Trophoblast cell (in vitro differentiated cells and primary cell): Measurements from ENCODE around the gene ST3GAL2.

Experiments
- DNase-seq, 2 donors: peaks; one replicate each; pipeline ENCODE4 v3.0.0-alpha.2; 2016
- H2AFZ ChIP-seq: 2 replicates; pipeline ENCODE4 v1.6.1; 2013; ENCODE audit warnings: low read length, moderate library complexity, mild to moderate bottlenecking; ENCODE audit not compliant: insufficient read depth, poor library complexity
- H2AK5ac ChIP-seq: 2 replicates; pipeline ENCODE4 v1.6.1; 2013; ENCODE audit warnings: mild to moderate bottlenecking, low read length
- H2BK120ac ChIP-seq: 2 replicates; pipeline ENCODE4 v1.6.1; 2013; ENCODE audit warnings: low read length, mild to moderate bottlenecking, moderate library complexity; ENCODE audit not compliant: insufficient read depth, poor library complexity
- H2BK12ac ChIP-seq: 2 replicates; pipeline ENCODE4 v1.6.1; 2013; ENCODE audit warnings: mild to moderate bottlenecking, low read length, moderate library complexity
- H2BK5ac ChIP-seq: 2 replicates; pipeline ENCODE4 v1.6.1; 2013; ENCODE audit warnings: low read length, low read depth, moderate library complexity, mild to moderate bottlenecking; ENCODE audit not compliant: poor library complexity
- H3K14ac ChIP-seq: 2 replicates; pipeline ENCODE4 v1.6.1; 2013; ENCODE audit warnings: mild to moderate bottlenecking, low read length
- H3K18ac ChIP-seq: 2 replicates; pipeline ENCODE4 v1.6.1; 2013; ENCODE audit warnings: mild to moderate bottlenecking, low read length
- H3K23ac ChIP-seq: 2 replicates; pipeline ENCODE4 v1.6.1; 2013; ENCODE audit warnings: low read length
- H3K27ac ChIP-seq: 2 replicates; pipeline ENCODE4 v1.5.1; 2013; ENCODE audit warnings: low read depth, mild to moderate bottlenecking, inconsistent platforms, low read length, moderate library complexity
- H3K27me3 ChIP-seq: 2 replicates; pipeline ENCODE4 v1.6.1; 2013; ENCODE audit warnings: inconsistent platforms, mild to moderate bottlenecking, low read length, moderate library complexity; ENCODE audit not compliant: insufficient read depth
- H3K36me3 ChIP-seq, 2 experiments: 1 replicate in 1 of 2; 2 replicates in 1 of 2; pipeline ENCODE4 v1.6.1; 2013; ENCODE audit warnings: low read length in 2 of 2, mild to moderate bottlenecking in 2 of 2, moderate library complexity in 1 of 2; ENCODE audit not compliant: insufficient read depth in 2 of 2, control insufficient read depth in 1 of 2
- H3K4ac ChIP-seq: 2 replicates; pipeline ENCODE4 v1.6.1; 2013; ENCODE audit warnings: low read depth, mild to moderate bottlenecking, low read length, moderate library complexity
- H3K4me1 ChIP-seq, 2 experiments: 1 replicate in 1 of 2; 2 replicates in 1 of 2; pipeline ENCODE4 v1.6.1; 2013; ENCODE audit warnings: low read length in 2 of 2, mild to moderate bottlenecking in 2 of 2, moderate library complexity in 1 of 2; ENCODE audit not compliant: insufficient read depth in 2 of 2, control insufficient read depth in 1 of 2
- H3K4me2 ChIP-seq: 2 replicates; pipeline ENCODE4 v1.6.1; 2013; ENCODE audit warnings: inconsistent platforms, mild to moderate bottlenecking, low read length, moderate library complexity
- H3K4me3 ChIP-seq: 2 replicates; pipeline ENCODE4 v1.5.1; 2013; ENCODE audit warnings: mild to moderate bottlenecking, low read depth, low read length, inconsistent platforms
- H3K79me1 ChIP-seq: one replicate; pipeline ENCODE4 v1.6.1; 2013; ENCODE audit warnings: low read length
- H3K79me2 ChIP-seq: 2 replicates; pipeline ENCODE4 v1.6.1; 2013; ENCODE audit warnings: low read length, mild to moderate bottlenecking; ENCODE audit not compliant: control insufficient read depth, insufficient read depth, poor library complexity
- H3K9ac ChIP-seq: 2 replicates; pipeline ENCODE4 v1.6.1; 2013; ENCODE audit warnings: mild to moderate bottlenecking, low read length
- H3K9me3 ChIP-seq: 2 replicates; pipeline ENCODE4 v1.6.1; 2013; ENCODE audit warnings: low read depth, mild to moderate bottlenecking, control low read depth, inconsistent platforms, low read length; ENCODE audit not compliant: insufficient read depth
- H4K12ac ChIP-seq: 2 replicates; pipeline ENCODE4 v1.6.1; 2013; ENCODE audit warnings: low read depth, mild to moderate bottlenecking, low read length, moderate library complexity
- H4K8ac ChIP-seq: 2 replicates; pipeline ENCODE4 v1.6.1; 2013; ENCODE audit warnings: low read depth, mild to moderate bottlenecking, low read length, moderate library complexity
- H4K91ac ChIP-seq: one replicate; pipeline ENCODE4 v1.6.1; 2013; ENCODE audit warnings: low read depth, mild to moderate bottlenecking, low read length, moderate library complexity
- WGBS: extraction: QIAGEN DNeasy Blood & Tissue Kit; methylation state at CpG from one replicate; pipeline ENCODE4 v1.1.7; 2013; ENCODE audit warnings: missing lambda C conversion rate; ENCODE audit not compliant: insufficient read length, insufficient coverage; ENCODE audit errors: extremely low coverage; 5-methylcytosine and 5-hydroxymethylcytosine counted together

The ST3GAL2 gene

DNA sequence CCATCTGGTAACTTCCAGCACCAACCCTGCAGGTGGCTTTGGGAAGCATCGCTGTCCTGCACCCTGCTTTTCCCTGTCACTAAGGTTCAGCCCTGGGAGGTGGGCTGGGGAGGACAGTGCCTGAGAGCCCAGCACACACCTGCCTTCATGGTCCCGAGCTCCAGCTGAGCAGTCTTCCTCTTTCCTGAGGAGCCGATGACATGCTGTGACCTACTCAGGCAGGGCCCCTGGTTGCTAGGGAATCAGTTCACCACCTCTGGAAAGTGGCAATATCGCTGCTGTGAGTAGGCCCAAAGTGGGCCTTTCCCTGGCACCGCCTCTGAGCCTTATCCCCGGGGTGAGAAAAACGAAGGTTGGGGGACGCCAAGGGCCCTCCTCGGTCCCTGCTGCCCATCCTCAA lies 17.9 kb downstream of the ST3GAL2 start:
- no peak overlapping the region for H3K27ac ChIP-seq
- H4K8ac ChIP-seq = no peak overlapping the region

DNA sequence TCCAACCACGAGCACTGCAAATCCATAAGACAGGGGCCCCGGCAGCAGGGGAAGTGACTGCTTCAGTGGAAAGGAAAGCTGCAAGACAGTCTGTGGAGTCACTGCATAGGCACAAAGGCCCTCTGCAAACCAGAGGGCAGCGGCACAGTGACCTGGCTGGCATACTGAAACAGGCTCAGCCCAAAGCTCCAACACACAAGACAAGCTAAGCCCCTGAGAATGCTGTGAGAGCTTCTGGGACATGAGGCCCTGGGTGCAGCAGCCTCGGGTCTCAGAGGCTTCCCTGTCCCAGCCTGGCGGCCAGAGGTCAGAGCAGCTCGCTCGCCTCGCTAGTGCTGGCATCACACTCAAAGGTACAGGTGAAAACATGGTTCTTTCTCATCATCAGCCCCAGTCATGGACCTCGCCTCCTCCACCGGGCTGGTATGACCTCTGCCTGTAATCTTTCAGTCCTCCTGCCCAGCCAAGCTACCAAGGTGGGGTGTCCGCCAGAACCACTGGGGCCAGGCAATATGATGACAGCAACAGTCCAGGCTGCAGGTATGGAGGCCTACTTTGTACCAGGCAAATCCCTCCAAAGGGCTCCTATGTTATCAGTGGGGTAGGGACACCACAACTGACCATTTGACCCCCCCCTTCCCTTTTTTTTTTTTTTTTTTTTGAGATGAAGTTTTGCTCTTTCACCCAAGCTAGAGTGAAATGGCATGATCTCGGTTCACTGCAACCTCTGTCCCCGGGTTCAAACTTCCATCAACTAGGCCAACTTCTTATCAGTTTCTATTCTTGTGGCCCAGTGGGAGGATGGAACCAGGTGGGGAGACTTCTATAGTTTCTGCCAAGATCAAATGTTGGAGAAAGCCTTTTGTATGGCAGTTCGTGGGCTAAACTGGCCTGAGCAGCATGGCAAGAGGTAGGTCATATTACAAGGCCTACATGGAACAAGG lies 19.2 kb downstream of the ST3GAL2 start:
- H2BK5ac ChIP-seq = no peak overlapping the region
- H4K91ac ChIP-seq = no peak overlapping the region
- H3K4me2 ChIP-seq = no peak overlapping the region
- no peak overlapping the region for H2AFZ ChIP-seq
- H3K18ac ChIP-seq = no peak overlapping the region
- no peak overlapping the region for H3K23ac ChIP-seq
- WGBS = no CpG with 5 or more reads among the region's 14 CpGs
- no peaks in the 10 kb centered on the region for H3K27me3 ChIP-seq
- H3K36me3 ChIP-seq = peaks cover 12 to 18% of the 10 kb centered on the region in 2 experiments
- H3K27ac ChIP-seq = no peak overlapping the region
- H3K79me1 ChIP-seq = peaks cover 3% of the 10 kb centered on the region
- H2BK12ac ChIP-seq = no peak overlapping the region
- peaks cover 8% of the 10 kb centered on the region for H3K79me2 ChIP-seq
- no peak overlapping the region for H4K8ac ChIP-seq
- H2BK120ac ChIP-seq = no peak overlapping the region
- H2AK5ac ChIP-seq = no peak overlapping the region
- no peak overlapping the region for H3K4me3 ChIP-seq
- no peak overlapping the region for H3K9ac ChIP-seq
- no peaks in the 10 kb centered on the region for H3K9me3 ChIP-seq
- no peak overlapping the region for H4K12ac ChIP-seq
- peaks cover 32 to 36% of the 10 kb centered on the region in 2 experiments for H3K4me1 ChIP-seq
- no peak for DNase-seq
- no peak overlapping the region for H3K14ac ChIP-seq
- no peak overlapping the region for H3K4ac ChIP-seq

More for the DNA sequence above, 17.9 kb downstream of the ST3GAL2 start:
- Histone ChIP-seq H3K27me3 (no peaks in the 10 kb centered on the region), H3K79me2 (peaks cover 8% of the 10 kb centered on the region), H3K36me3 (peaks cover 17 to 24% of the 10 kb centered on the region in 2 experiments), H3K4ac (no peak overlapping the region), H4K91ac (no peak overlapping the region), H3K79me1 (peaks cover 3% of the 10 kb centered on the region), H4K12ac (no peak overlapping the region), H3K9ac (no peak overlapping the region), H3K4me2 (no peak overlapping the region), H3K4me1 (peaks cover 30 to 36% of the 10 kb centered on the region in 2 experiments), H2BK5ac (no peak overlapping the region), H3K23ac (peak overlapping the region; percentile 15), H3K18ac (no peak overlapping the region), H3K9me3 (no peaks in the 10 kb centered on the region), H2BK12ac (no peak overlapping the region), H2AK5ac (no peak overlapping the region), H3K14ac (no peak overlapping the region), H3K4me3 (no peak overlapping the region), H2BK120ac (no peak overlapping the region), H2AFZ (no peak overlapping the region)
- DNase-seq = no peak
- WGBS = no CpG with 5 or more reads among the region's 9 CpGs

DNA sequence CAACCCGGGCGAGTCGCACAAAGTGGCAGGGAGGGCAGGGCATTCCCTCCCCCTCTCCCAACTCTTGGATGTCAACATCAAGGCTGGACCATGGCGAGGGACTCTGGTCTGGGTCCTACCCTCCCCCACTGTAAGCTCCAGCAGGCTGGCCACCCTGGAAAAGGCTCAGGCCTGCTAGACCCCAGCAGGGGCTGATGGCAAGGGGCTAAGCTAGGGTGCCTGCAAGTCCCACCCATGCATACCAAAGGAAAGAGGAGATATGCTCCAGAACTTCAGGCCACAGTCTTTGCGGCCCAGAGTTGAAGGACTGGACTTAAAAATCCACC lies 19.9 kb downstream of the ST3GAL2 start:
- Histone ChIP-seq H2BK5ac (no peak overlapping the region), H3K4me3 (no peak overlapping the region), H3K9ac (no peak overlapping the region), H3K14ac (no peak overlapping the region), H2BK12ac (no peak overlapping the region), H4K12ac (no peak overlapping the region), H3K4me2 (no peak overlapping the region), H3K23ac (no peak overlapping the region), H2AFZ (no peak overlapping the region), H3K79me1 (peaks cover 3% of the 10 kb centered on the region), H3K27me3 (no peaks in the 10 kb centered on the region), H2BK120ac (no peak overlapping the region), H4K91ac (no peak overlapping the region), H3K79me2 (peaks cover 8% of the 10 kb centered on the region), H3K4me1 (peaks cover 32 to 36% of the 10 kb centered on the region in 2 experiments), H3K27ac (no peak overlapping the region), H4K8ac (no peak overlapping the region), H3K4ac (peak overlapping the region; percentile 8), H2AK5ac (peak overlapping the region; percentile 16), H3K18ac (peak overlapping the region; percentile 49), H3K9me3 (no peaks in the 10 kb centered on the region), H3K36me3 (peaks cover 11 to 17% of the 10 kb centered on the region in 2 experiments)
- WGBS = no CpG with 5 or more reads among the region's 5 CpGs
- DNase-seq = no peak

GRCh38 chr16:70418274-70418992 lies 20.5 kb downstream of the ST3GAL2 start:
- Histone ChIP-seq H3K27me3 (no peaks in the 10 kb centered on the region), H3K4me1 (peaks cover 32 to 35% of the 10 kb centered on the region in 2 experiments), H3K27ac (no peak overlapping the region), H4K8ac (no peak overlapping the region), H3K36me3 (peaks cover 11 to 17% of the 10 kb centered on the region in 2 experiments), H2BK5ac (no peak overlapping the region), H3K4ac (no peak overlapping the region), H3K9ac (no peak overlapping the region), H3K79me2 (peaks cover 8% of the 10 kb centered on the region), H3K4me2 (no peak overlapping the region), H3K79me1 (peaks cover 3% of the 10 kb centered on the region), H2AK5ac (no peak overlapping the region), H4K12ac (no peak overlapping the region), H3K14ac (no peak overlapping the region), H2BK120ac (no peak overlapping the region), H4K91ac (no peak overlapping the region), H3K4me3 (no peak overlapping the region), H3K18ac (peak overlapping the region; percentile 49), H2AFZ (no peak overlapping the region), H3K9me3 (no peaks in the 10 kb centered on the region), H3K23ac (no peak overlapping the region), H2BK12ac (no peak overlapping the region)
- no peak for DNase-seq
- WGBS = no CpG with 5 or more reads among the region's 13 CpGs
